ENCODE data around the gene KRTAP4-5.
"Not testable (repeated sequence)": the region's sequence is repeated elsewhere in the genome, so short reads cannot be mapped to it uniquely, and the experiment has no call there.

Gene KRTAP4-5

DNA sequence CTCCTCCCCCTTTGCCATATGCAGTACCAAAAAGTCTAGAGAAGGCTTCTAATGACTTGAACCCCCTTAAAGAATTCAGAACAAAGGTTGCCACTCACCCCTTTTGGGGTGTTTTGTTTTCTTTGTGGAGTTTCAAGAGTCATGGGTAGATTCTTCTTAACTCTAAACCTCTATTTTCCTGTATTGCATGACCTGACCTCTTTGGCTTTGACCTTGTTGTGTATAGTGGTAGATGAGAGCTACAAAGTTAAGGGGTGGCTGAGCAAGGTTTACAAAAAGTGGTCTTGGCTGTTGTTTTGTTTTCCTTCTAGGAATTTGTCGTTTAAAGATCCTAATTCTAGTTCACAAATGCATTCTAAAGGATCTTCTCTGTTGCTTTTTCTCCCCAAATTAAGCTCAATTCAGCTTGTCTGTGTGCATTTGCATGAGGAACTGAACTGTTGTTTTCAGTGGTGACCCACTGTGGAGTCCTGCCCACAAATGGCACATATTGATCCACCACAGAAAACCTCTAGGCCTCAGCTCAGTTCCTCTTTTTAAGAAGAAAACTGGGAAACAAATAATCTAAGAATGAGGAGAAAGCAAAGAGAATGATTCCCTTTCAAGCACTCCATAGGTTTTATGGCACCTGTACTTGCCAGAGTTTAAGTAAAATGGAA is 40.8 kb downstream of the KRTAP4-5 start:
- DNase-seq (ENCODE audit: low spot score), result not testable (repeated sequence)

DNA sequence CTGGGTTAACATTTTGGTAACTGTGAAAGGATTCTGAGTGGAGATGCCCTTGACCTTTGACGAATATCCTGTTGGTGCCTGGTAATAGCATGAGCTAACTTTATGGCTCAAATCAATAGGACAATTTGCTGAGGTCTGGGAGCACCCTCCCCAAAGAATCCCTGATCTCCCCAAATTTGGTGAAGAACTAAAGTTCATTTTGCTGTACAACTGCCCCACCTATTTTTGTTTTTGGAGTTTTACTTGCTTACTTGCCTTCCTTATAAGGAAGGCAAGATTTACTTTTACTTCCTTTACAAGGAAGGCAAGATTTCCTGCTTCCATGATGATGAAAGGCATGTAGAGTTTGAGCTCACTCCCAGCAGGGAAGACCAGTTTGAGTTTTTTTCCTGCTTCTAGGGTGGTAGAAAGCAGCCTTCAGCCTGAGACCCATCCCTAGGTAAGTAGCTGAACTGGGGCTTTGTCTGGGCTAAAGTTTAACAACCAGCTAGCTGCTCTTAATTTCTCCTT is 41.6 kb downstream of the KRTAP4-5 start:
- no peak for DNase-seq (ENCODE audit: low spot score)

- DNase-seq (ENCODE audit: low spot score), result not testable (repeated sequence)
These were observed 44.3 kb downstream of the KRTAP4-5 start, which contains the start of gene KRTAP4-9 for GRCh38 chr17:41105347-41105746. TSS of gene KRTAP4-9 (plus strand) at chr17:41105389. CDS start at chr17:41105389, 0 bp downstream.

DNA sequence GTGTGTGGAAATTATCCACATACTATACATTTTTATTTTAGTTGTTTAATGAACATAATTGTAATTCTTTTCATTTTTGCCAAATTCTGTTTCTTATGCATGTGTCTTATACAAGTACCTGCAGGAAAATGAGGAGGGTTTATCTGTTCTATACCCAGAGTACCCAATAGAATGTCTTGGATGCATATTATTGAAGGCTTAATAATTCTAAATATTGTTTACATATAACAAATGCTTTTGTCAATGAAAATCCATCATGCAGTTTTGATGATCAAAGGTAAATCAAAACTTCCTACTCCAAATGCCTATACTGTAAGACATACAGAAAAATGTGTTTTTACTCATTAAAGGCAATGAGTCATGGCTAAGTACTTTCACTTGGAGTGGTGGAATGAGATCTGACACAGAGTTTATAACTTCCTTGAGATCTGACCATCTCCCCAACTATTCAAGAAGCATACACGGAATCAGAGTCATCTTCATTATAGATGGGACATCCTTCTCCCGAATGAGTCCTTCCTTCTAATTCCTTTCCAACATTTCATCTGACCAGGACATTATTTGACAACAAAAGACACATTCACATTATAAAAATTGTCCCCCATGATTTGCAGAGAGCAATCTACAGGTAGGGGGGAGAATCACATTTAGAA is 45.1 kb downstream of the KRTAP4-5 start:
- DNase-seq (ENCODE audit: low spot score), result not testable (repeated sequence)

DNA sequence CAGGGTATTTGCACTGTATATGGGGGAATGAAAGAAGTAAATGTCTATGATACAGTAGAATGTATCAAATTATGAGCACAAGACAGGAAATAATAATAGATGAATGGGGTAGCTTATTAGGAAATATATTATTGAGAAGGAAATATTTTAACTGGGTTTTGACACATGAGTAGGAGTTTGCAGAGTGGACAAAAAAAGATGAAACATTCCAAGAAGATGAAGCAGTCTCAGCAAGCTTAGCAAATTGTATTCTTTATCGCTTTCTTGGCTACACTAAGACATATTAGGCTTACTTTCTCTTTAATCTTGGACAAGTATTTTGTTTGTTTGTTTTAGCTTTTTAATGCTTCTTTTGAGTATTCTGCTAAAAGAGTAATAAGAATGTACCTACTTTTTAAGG is 45.7 kb downstream of the KRTAP4-5 start:
- DNase-seq (ENCODE audit: low spot score), result no peak

DNA sequence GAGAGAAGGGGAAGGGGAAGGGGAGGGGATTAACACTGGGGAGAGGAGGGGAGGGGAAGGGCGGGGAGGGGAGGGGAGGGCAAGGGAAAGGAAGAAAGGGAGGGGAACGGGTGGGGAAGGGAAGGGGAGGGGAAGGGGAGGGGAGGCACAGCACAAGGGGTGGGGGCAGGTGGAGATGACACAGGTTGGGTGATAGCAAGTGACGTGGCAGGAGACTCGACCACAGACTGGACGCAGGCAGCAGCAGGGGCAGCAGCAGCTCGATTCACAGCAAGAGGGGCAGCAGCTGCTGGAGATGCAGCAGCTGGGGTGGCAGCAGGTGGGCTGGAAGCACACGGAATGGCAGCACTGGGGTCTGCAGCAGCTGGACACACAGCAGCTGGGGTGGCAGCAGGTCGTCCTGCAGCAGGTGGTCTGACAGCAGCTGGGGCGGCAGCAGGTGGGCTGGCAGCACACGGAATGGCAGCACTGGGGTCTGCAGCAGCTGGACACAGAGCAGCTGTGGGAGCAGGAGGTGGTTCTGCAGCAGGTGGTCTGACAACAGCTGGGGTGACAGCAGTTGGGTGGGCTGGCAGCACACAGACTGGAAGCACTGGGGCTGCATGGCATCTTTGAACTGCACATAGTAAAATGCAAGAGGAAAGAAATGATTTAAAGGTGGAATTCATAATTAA is 47.9 kb downstream of the KRTAP4-5 start, which contains the start of gene KRTAP4-16:
Gene KRTAP4-16, minus strand, starts transcription at position 624 of the 674 bp plus-strand sequence. Its CDS starts 0 bp downstream, at position 624.
- no peak for DNase-seq (ENCODE audit: low spot score)

DNA sequence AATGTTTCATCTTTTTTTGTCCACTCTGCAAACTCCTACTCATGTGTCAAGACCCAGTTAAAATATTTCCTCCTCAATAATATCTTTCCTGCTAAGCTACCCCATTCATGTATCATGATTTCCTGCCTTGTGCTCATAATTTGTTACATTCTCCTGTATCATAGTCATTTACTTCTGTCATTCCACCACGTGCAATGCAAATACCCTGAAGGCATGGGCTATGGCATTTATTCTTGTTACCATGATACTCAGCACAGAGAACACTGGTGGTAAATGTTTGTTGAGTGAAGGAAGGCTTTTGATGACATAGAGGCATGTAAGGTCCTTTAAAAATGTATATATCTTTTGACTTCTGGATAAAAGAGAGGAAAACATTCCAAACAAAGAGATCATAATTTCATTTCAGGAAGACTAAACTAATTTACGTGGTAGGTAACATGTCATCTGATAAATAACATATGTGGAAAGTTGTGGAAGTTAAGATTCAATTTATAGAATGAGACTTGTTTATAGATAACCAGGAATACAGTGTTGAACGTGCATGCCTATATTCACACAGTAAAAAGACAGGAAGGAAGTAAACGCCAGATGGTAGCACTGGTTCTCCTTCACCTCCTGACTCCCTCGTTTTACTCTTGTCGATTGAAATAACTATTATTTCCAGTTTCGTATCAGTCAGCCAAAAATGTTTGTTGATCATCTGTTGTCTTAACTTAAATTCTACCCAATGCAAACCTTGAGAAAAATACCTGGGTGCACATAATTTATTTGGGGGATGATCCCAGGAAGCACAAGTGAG is 49.7 kb downstream of the KRTAP4-5 start:
- not testable (repeated sequence) for DNase-seq (ENCODE audit: low spot score)

Measured in CD4-positive, alpha-beta T cell treated with Interleukin-15 for 4 hours (primary cell).